ENCODE measurements around the gene FCRL3.
"Not testable (repeated sequence)": the region's sequence is repeated elsewhere in the genome, so short reads cannot be mapped to it uniquely, and the experiment has no call there.

GRCh38 chr1:157735991-157736390 is 35.4 kb upstream of the FCRL3 start:
- not testable (repeated sequence) for TF ChIP-seq POLR2A, CTCF (IDR thresholded peaks at IDR 0.05)

All from right lobe of liver (tissue), 4 donors.